AG09319 (cell line): ENCODE results near the gene DIP2A.

Experiments
- DNase-seq: peaks from one replicate; pipeline ENCODE4 v3.0.0-alpha.2; 2010; ENCODE audit warnings: low read depth; ENCODE audit errors: extremely low read depth
- TF ChIP-seq, protein P1 (sequence below): IDR thresholded peaks from 2 replicates; pipeline ENCODE4 v1.5.1; 2011; ENCODE audit warnings: low read depth, mild to moderate bottlenecking, inconsistent platforms, low read length, moderate library complexity

The DIP2A gene

DNA sequence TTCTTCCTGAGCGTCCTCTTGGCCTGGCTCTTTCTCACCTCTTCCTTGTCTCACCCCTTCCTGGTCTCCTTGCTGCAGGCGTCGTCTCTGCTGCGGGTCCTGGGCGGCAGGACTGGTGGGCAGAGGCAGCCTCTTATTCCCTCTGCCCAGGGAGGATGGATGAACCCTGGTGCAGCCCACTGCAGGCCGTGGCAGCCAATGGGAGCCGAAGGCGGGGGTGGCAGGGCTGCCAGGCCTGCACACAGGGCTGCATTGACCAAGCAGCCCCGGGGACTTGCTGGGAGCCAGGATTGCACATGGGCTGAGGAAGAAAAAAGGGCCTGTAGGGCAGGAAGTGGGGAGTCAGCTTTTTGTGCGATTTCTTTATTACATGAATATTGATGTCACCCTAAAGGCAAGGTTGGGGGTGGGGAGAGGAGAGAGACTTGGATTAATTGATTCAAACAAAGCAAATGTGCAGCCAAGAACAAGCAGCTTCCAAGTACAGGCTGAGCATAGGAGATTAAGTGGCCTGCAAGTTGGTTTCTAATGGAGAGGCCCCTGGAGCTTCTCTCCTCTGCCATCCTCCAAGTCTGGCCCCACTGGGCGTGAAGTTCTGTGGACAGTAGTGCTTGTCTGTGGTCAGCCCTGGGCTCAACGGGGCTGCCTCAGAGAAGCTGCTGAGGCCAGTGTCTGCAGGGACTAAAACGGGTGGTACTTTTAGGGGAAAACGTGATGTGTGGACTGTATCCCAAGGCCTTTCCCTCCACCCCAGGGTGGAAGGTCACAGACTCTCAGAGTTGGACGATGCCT lies 146.5 kb downstream of the DIP2A start, which contains the start of gene S100B:
Gene S100B, minus strand, starts transcription at position 108 of the 792 bp plus-strand sequence. CDS start 2,667 bp downstream, outside the sequence.
- DNase-seq: no peak
- TF ChIP-seq, protein P1, sequence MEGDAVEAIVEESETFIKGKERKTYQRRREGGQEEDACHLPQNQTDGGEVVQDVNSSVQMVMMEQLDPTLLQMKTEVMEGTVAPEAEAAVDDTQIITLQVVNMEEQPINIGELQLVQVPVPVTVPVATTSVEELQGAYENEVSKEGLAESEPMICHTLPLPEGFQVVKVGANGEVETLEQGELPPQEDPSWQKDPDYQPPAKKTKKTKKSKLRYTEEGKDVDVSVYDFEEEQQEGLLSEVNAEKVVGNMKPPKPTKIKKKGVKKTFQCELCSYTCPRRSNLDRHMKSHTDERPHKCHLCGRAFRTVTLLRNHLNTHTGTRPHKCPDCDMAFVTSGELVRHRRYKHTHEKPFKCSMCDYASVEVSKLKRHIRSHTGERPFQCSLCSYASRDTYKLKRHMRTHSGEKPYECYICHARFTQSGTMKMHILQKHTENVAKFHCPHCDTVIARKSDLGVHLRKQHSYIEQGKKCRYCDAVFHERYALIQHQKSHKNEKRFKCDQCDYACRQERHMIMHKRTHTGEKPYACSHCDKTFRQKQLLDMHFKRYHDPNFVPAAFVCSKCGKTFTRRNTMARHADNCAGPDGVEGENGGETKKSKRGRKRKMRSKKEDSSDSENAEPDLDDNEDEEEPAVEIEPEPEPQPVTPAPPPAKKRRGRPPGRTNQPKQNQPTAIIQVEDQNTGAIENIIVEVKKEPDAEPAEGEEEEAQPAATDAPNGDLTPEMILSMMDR: no peak

DNA sequence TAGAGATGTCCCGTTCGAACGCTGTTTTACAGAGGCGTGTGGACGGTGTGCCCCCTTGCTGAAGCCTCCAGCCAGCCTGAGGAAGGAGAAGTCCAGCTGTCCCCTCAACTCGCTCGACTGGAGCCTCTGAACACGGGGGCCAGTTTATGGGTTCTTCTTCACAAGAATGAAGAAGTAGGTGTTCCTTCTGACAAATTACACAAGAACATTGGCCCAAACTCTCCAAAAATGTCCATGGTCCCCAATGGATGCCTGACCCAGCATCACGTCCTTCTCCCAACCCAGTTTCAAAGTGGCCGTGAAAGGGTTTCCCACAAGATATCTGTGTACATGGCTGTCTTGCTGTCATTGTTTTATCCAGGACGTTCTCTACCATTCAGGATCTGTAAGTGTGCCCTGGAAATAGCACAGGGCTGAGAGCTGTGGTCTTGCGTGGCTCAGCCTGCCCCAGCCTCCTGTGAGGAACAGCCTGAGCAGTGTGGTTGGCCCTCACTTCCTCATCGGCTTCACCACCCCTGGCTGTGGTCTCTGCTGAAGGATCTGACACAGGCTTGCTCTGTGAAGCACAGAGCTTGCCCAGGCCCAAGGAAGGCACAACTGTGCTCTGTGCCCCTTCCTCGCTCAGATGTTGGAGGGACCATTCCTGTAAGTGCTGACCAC lies 147.2 kb downstream of the DIP2A start:
- no peak for DNase-seq

DNA sequence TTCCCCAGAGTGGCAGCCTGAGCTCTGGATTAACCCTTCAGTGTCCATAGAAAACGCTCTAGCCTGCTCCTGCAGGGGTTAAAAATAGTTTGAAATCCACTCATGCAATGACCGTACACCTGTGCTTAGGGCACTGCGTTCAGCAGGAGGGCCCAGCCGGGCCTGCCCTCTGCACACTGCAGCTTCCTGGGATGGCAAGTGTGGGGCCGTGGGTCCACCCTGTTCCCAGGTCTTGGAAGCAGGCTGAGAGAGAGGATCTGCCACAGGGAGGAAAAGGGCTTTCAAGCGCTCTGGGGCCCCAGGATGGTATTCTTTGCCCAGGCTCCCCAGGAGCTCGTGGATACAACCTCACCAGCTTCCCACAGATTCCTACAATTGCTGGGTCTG lies 147.7 kb downstream of the DIP2A start:
- DNase-seq: no peak
- TF ChIP-seq, protein P1: no peak

More for the DNA sequence above, 147.2 kb downstream of the DIP2A start:
- TF ChIP-seq, protein P1: no peak

DNA sequence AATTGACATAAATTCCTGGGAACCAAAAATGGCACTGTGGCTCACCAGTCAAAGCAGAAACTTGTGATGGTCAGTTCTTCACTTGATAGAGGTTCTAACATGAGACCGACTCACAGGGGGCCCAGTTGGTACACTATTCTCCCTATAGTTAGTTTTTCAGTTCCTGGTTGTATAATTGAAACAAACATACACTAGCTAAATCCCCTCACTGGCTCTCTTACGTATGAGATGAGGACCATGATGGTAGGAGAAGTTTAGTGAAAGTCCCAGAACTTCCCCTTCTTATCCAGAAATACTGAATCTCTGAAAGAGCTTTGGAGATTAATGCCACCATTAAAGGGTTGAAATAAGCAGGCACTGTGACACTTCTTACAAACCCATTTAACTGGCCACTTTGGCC lies 148.9 kb downstream of the DIP2A start:
- TF ChIP-seq, protein P1: no peak
- no peak for DNase-seq

DNA sequence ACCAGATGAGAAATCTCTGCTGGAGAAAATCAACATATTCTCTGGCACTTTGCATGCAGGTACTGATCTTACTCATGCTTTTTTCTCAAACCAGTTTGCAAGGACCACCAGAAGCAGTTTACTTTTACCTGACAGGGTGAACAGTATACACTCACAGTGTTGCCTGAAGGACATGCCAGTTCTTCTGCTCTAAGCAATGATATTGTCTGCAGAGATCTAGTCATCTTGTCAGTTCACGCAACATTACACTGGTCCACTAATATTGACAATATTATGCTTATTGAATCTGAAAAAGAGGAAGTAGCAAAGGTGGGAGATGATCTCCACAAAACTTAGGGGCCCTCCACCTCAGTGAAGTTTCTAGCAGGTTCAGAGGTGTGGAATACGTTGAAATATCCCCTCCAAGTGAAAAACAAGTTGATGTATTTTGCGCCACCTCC lies 150.0 kb downstream of the DIP2A start:
- no peak for DNase-seq
- TF ChIP-seq, protein P1: no peak

DNA sequence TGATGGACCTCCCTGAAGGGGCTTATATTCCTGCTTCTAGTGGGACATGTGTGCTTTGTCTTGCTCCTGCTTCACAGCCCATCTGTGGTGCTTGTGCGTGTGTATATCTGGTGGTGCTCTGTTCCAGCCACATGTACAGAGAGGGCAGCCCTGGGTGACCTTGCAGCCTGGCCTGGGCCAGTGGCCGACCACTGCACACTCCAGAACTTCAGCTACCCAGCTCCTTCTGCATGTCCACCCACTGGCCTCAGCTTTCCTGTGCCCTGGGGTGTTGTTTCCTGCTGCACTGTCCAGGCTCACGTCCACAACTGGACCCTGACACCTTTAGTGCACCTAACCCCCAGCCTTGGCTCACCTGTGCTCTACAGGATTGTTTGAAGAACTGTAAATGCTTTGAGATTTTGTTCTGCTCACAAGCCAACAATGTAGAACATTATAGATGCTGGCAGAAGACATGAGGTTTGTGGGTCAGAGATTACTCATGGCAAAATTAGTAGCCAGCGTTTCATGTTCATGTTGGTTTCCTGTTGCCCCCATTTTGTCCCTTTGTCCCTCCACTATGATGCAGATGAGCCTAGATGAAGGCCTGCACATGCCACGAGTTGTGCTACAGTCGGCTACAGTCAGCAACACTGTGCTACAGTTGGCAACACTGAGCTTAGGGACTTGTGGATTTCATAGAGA lies 151.5 kb downstream of the DIP2A start:
- DNase-seq: no peak

More for the DNA sequence above, 151.5 kb downstream of the DIP2A start:
- TF ChIP-seq, protein P1: no peak
